Liver (tissue), 3 donors: ENCODE data around the gene RBL2.

Experiments
- ATF3 ChIP-seq: IDR thresholded peaks from 2 replicates; pipeline ENCODE4 v1.6.1; 2016; ENCODE audit warnings: antibody characterized with exemption
- CTCF ChIP-seq: fragments of 150-350 bp; IDR thresholded peaks from 2 replicates; pipeline ENCODE4 v1.5.1; 2017; ENCODE audit warnings: improper control_type of control experiment, low read depth, low read length; ENCODE audit not compliant: missing input control
- EGR1 ChIP-seq, 2 donors: IDR thresholded peaks; 2 replicates each; pipeline ENCODE4 v1.6.1; 2016 to 2018; ENCODE audit warnings: antibody characterized with exemption in 2 of 2, low read depth in 2 of 2
- FOXA1 ChIP-seq: IDR thresholded peaks from 2 replicates; pipeline ENCODE4 v1.6.1; 2016; ENCODE audit warnings: antibody characterized with exemption
- GABPA ChIP-seq, 2 donors: IDR thresholded peaks in 1 of 2; conservative IDR thresholded peaks in 1 of 2; 2 replicates each; pipeline ENCODE4 v1.6.1; 2016; ENCODE audit warnings: antibody characterized with exemption in 2 of 2, mild to moderate bottlenecking in 1 of 2, moderate library complexity in 1 of 2
- JUND ChIP-seq, 2 donors: IDR thresholded peaks; 2 replicates each; pipeline ENCODE4 v1.6.1; 2016; ENCODE audit warnings: antibody characterized with exemption in 2 of 2
- MAX ChIP-seq: IDR thresholded peaks from 2 replicates; pipeline ENCODE4 v1.6.1; 2016; ENCODE audit warnings: antibody characterized with exemption
- NR2F2 ChIP-seq: IDR thresholded peaks from 2 replicates; pipeline ENCODE4 v1.6.1; 2016; ENCODE audit warnings: antibody characterized with exemption
- REST ChIP-seq: IDR thresholded peaks from 2 replicates; pipeline ENCODE4 v1.6.1; 2016; ENCODE audit warnings: antibody characterized with exemption, mild to moderate bottlenecking
- SP1 ChIP-seq: IDR thresholded peaks from 2 replicates; pipeline ENCODE4 v1.6.1; 2018; ENCODE audit warnings: antibody characterized with exemption, mild to moderate bottlenecking
- TAF1 ChIP-seq: conservative IDR thresholded peaks from 2 replicates; pipeline ENCODE4 v1.6.1; 2016; ENCODE audit warnings: antibody characterized with exemption, mild to moderate bottlenecking
- YY1 ChIP-seq: IDR thresholded peaks from 2 replicates; pipeline ENCODE4 v1.6.1; 2016; ENCODE audit warnings: antibody characterized with exemption, mild to moderate bottlenecking
- ZBTB33 ChIP-seq: IDR thresholded peaks from 2 replicates; pipeline ENCODE4 v1.6.1; 2016; ENCODE audit warnings: antibody characterized with exemption
- donor health status: healthy.
- donor health status: healthy.

GRCh38 chr16:53417976-53418375 is 16.3 kb upstream of the RBL2 start:
- no peak for TF ChIP-seq CTCF
- TF ChIP-seq YY1, result no peak
- no peak for TF ChIP-seq REST
- TF ChIP-seq ATF3, result no peak
- TF ChIP-seq SP1, result no peak
- no peak for TF ChIP-seq ZBTB33
- no peak for TF ChIP-seq JUND (IDR thresholded peaks at IDR 0.05)
- no peak for TF ChIP-seq MAX
- no peak for TF ChIP-seq GABPA (IDR thresholded peaks at IDR 0.05 in 1 of 2, conservative IDR thresholded peaks at IDR 0.05 in 1 of 2)
- no peak for TF ChIP-seq TAF1
- no peak for TF ChIP-seq FOXA1
- TF ChIP-seq EGR1 (IDR thresholded peaks at IDR 0.05; ENCODE audit: low read depth in 2 of 2), result no peak
- no peak for TF ChIP-seq NR2F2
